T-helper 1 cell (primary cell): Measurements from ENCODE around the gene ANK2.
"Not testable (repeated sequence)": the region's sequence is repeated elsewhere in the genome, so short reads cannot be mapped to it uniquely, and the experiment has no call there.

Experiments
- DNase-seq, 5 donors: peaks; one replicate each; pipeline ENCODE4 v3.0.0-alpha.2; 2012 to 2020

The ANK2 gene

DNA sequence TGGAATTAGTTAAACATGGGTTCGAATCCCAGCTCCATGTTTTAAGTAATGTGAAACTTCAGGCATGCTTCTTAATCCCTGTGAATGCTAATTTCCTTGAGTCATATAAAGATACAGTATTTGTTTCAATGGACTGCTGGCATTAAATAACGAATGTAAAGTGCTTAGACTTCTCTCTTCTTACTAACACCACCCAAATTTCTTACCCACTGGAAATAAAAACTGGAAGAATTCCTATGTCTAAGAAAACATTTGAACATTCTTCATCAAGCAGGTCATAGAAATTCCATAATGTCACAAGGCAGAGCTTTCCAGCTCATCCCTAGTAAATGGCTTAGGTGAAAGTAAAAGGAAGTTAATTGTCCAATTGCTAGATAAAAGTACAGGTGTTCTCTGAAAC is 172.5 kb downstream of the ANK2 start:
- DNase-seq, result no peak

DNA sequence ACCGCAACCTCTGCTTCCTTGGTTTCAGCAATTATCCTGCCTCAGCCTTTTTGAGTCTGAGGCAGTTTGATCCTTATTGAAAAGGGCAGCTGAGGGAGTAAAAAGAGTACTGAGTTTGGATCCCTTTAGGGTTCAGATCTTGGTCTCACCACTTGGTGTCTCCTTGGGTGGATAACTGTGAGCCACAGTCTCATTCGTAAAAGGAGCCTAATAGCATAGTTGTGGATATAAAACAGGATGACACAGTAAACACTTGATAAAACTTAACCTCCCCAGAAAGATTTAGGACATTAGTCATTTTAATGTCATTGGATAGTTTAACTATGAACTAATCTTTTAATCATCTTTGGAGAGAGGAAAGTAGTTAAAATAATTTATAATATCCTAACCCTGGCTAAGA is 173.0 kb downstream of the ANK2 start:
- DNase-seq, result no peak

DNA sequence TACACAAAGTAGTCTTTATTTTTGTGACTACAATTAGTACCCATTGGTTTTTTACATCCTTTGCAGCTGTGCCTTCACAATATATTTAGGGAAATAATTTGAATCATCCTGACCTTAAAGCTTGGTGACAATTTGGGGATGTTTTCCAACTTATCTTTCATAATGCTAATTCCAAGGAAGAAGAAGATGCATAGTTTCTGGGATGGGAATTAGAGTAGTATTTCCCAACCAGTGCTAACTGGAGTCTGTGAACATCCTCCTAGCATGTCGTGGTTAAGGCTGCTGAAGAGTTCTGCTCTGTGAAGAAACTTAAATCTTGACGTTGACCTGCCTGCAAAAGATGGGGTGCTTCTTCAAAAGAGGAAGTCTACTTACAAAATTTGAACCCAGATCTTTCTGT is 173.5 kb downstream of the ANK2 start:
- DNase-seq, result no peak

DNA sequence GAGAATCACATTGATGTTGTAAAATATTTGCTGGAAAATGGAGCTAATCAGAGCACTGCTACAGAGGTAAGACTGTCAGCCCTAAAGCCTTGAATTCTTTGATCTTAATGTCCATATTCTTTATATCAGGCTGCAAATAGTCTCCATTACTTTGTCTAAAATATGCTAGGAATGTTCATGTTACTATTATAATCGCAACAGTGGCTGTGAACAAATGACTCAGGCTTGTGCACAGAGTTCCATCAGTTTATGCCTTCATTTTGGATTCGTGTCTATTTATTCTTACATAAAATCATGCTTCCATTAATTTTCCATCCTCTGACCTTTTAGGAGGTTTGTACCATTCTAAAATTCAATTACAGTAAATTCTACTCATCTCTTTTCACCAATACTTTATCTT is 182.7 kb downstream of the ANK2 start:
- DNase-seq, result no peak

DNA sequence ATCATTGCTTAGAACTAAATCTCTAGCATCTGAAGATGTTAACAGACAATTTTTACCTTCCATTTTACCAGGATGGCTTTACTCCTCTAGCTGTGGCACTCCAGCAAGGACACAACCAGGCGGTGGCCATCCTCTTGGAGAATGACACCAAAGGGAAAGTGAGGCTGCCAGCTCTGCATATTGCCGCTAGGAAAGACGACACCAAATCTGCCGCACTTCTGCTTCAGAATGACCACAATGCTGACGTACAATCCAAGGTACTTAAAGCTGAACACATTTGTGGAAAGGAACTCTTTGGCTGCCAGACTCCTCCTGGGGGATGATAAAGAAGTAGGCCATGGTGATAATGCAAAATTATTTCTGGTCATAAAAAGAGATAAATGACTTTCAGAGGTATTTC is 187.5 kb downstream of the ANK2 start:
- DNase-seq, result no peak

DNA sequence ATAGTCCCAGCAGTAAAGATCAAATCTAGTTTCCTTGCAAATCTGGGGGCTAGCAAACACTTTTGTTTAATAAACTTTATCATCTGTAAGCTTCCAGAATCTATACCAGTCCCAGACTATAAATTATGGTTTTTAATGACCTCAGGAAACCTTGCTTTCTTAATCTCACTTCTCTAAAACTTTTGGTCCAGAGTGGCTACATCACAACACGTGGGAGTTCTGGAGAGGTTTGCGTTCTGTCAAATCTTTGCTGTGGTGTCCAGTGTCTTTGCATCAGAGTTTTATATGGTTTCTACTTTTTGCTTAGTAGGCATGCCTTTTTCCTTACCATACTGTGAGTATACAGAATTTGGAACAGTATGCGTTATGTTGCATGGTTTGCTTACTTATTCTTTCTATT is 193.9 kb downstream of the ANK2 start:
- no peak for DNase-seq

DNA sequence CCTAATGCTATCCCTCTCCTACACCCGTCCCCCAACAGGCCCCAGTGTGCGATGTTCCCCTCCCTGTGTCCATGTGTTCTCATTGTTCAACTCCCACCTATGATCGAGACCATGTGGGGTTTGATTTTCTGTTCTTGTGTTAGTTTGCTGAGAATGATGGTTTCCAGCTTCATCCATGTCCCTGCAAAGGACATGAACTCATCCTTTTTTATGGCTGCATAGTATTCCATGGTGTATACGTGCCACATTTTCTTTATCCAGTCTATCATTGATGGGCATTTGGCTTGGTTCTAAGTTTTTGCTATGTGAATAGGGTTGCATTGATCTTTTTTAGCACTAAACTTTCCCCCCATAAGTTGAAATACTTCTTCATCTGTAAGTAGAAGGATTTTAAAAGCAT is 195.3 kb downstream of the ANK2 start:
- not testable (repeated sequence) for DNase-seq

DNA sequence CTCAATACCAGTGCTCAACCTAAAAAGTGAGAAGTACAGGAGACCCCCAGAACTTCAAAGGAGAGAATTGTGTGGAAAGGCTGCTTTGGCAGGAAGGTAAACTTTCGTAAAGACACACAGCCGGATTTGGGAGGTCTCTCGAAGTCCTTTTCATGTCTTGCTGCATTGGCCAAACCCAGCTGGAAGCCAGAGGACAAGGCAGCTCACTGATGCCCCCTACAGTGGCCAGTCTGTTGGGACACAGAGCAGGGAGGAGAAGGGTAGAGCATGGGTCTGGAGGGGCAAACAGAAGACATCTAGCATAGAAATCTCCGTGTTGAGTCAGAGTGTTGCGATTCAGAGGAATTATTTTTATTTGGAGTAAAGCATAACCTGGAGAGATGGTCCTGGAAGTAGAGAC is 198.9 kb downstream of the ANK2 start:
- DNase-seq, result no peak

DNA sequence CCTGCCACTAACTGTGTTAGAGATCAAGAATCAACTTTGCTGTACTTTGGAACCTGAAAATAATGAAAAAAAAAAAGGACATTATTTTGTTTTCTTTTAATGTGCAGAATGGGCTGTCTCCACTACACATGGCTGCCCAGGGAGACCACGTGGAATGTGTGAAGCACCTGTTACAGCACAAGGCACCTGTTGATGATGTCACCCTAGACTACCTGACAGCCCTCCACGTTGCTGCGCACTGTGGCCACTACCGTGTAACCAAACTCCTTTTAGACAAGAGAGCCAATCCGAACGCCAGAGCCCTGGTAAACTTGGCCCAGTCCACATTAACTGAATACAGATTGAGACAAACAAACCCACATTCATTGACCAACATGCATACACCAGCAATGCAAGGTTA is 206.2 kb downstream of the ANK2 start:
- DNase-seq, result no peak

DNA sequence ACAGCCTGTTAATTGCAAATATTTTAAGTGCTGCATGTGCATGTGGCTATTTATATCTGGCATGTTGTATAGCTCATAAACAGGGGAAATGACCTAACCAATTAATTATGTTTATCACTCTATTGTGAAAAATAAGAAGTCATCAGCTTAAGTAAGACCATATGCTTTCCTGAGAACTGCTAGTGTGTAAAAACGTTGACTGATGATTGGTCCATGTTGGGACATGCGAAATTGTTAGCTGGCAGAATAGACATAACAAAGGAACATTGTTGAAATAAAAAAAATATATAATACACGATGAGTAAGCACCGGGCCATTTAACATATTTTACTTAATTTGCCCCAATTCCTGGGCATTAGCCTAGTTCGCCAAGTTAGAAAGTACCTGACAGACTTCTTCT is 207.5 kb downstream of the ANK2 start:
- no peak for DNase-seq

DNA sequence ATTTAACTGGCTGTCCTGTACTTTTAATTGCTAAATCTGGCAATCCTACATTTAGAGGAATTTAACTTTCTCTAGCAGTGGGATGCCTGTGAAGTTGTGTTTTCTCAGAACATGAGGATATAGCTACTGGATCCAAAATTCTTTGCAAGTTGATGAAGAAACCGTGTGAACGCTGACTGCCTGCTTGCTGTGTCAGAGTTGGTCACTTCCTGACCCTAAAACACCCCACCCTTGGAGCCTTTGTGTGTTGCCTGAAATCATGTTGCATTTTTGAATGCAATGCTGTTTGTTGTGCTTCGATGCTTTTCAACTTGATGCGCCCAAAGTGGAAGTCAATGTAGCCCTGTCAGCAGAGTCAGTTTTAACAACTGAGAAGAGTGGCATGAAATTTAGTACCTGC is 211.2 kb downstream of the ANK2 start:
- no peak for DNase-seq

DNA sequence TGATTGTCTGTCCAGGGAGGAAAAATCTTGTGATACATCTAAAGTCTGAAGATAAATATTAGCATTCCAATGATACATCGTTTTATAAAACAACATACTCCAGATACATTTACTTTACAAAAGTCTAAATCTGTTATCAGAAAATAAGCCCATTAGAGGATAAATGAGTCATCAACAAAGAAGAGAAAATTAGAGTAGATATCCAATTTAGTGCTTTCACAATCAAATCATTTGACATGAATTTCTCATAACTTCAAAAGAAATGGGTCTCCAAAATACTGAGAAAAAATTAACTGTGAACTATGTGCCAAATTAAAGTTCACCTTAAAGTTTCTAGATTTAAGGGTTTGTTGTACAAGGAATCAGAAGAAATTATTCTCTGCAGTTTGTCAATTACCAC is 213.8 kb downstream of the ANK2 start:
- DNase-seq, result no peak

DNA sequence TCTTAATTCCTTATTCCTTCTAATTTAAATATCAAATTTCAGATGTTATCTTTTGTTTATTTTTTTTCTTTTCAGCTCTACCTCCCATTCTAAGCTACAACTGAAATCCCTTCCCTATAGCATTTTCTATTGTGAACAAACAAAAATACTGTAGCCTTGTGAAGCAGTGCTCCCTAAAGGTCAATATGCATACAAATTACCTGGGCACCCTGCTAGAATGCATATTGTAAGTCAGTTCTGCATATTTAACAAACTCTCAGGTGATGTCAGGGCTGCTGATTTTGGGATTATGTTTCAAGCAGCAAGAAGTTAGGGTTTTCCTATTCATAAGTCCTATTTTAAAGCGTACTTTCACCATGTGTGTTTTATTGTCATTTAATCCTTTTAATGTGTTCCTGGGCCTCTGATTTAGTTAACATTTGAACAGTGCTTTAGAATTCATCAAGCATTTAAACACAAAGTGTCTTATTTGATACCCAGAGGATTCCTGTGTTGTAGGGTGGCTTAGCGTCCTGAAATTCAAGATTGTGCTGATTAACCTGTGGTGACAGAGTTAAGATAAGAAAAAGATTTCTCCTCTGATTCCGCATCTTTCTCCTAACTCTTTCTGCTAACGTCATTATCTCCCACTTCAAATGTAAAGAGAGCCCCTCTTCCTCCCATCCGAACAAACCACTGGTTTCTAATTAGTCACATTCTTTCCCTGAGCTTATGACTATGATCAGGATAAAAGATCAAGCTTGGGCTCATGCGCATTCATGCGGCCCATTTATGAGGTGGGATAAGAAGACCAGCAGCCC is 221.3 kb downstream of the ANK2 start:
- no peak for DNase-seq

DNA sequence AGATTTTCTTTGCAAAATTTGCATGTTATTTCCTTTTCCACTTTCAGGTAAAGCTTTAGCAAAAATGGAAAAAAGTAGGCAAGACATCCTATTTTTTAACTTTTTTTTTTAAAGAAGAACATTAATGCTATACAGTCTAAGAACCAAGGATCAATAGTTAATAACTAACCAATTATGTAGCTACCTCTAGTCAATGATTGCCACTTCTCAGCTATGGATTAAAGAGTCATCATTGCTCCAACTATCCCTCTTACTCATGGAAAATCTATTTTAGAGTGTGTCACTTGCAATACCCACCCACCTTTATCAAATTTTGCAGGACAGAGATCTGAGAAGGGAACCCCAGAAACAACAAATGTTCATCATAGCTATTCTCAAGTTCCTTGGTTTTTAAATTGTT is 223.1 kb downstream of the ANK2 start:
- no peak for DNase-seq

DNA sequence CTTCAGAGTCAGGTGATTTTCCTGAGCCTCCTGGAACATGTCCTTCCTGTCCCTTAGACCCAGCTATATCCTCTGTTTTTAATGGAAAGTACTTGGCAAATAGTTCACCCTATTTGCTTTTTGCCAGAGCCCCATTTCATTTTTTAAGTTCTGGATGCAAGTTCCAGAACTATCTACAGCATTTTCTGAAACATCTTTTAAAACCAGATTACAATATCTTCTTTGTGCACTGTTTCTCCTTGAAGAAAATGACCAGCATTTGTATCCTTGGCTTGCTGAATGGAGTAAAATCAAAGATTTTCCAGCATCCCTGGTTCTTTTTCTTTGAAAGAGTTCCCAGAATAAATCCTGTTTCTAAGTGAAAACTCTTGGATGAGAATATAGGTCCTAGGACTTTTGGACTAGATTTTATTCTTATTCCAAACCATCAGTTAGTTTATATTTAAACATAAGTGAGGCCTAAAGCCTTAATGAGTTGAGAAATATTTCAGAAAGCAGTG is 224.3 kb downstream of the ANK2 start:
- DNase-seq, result no peak

DNA sequence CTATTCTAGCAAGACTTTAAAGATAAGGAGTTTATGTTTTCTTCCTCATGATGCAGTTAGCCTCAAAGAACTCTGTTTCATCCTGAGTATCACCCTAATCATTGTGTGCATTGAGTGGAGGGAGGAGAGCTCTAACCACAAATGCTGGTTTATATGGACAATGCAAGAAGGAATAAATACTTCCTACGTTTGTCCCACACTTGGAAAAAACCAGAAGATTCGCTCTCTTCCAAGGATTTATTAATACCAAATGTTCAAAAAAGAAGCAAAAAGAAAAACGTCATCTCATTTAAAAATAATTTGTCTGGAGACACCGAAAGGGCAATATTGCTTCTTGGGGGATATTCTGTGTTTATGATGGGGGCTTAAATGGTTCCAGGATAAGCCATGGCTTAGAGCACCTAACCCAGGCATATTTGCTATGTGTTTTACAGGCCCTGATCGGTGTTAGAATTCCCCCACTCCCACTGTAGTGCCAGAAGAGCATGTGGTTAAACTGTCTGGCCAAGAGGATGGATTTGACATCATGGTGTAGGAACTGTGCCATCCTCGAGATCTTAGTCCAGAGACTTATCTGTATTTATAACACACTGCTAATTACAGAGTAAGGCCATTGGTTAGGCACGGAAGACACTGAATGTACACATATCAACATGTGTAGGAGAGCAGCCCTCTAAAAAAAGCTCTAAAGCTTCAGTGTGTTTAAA is 227.2 kb downstream of the ANK2 start:
- DNase-seq, result no peak

DNA sequence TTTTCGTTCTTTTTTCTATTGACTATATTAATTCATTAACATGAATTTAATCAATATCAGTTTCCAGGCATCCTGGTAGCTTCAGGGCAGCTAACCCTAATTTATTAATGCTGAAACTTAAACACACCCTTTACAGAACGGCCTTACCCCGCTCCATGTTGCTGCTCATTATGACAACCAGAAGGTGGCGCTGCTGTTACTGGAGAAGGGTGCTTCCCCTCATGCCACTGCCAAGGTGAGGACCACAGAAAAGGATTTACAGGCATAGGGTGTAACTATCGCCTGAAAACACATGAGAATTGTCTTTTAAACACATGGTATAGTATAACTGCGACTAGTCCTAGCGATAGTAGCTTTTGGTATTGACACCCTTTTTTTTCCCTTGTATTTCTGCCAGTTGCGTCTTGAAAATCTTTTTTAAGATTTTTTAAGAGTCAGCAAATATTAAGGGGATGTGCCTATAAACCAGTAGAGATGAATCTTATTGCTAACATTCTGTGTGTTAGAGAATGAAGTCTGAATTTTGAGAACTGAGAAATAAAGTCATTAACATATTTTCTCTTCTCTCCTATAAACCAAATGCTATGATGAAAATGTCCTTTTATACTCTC is 229.0 kb downstream of the ANK2 start:
- DNase-seq, result peak in 4 of 5 donors; percentile 13 to 51 (median 18)

DNA sequence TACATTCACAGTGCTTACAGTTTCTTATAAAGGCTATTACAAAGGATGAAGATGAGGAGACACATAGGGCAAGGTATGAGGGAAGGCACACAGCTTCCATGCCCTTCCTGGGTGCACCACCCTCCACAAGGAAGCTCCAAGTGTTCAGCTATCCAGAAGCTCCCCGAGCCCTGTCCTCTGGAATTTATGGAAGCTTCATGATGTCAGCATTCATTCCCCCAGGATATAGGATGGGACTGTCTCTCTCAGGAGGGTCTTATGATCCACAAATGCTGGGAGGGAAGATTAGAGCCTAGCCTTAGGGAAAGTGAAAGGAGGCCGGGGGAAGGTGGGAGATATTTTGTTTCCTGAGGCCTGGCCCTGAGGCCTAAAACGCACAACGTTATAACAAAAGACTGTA is 236.0 kb downstream of the ANK2 start:
- no peak for DNase-seq

DNA sequence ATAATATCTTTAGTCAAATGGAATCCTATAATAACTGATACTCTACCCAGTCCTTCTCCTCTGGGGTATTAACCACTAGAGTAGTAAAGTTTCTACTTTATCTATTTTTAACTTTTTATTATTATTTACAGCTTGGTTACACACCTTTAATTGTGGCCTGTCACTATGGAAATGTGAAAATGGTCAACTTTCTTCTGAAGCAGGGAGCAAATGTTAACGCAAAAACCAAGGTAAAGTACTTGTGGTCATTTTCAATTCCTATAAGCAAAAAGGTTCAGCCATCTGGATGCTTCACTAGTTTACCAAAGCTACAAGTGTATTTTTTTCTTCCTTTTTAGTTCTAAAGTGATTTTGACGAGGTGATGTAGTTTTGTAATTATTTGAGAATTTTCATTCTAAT is 238.8 kb downstream of the ANK2 start:
- DNase-seq, result no peak

DNA sequence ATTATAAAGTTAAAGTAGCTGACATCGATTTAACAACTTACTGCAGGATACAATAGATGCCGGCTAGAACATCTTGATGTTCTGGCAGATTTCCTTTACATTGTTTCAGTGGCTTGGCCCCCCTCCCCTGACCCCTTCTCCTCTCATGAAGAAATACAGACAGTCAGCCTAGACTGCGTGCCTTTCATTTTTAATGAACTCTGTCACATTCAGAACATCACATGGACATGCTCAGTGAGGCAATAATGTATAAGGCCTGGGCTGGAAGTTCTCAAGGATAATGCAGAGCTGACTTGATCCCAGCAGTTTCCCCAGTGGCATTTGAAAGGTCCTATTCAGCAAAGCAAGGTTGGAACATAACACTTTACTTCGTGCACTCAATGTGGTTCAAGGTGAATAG is 239.2 kb downstream of the ANK2 start:
- DNase-seq, result no peak

DNA sequence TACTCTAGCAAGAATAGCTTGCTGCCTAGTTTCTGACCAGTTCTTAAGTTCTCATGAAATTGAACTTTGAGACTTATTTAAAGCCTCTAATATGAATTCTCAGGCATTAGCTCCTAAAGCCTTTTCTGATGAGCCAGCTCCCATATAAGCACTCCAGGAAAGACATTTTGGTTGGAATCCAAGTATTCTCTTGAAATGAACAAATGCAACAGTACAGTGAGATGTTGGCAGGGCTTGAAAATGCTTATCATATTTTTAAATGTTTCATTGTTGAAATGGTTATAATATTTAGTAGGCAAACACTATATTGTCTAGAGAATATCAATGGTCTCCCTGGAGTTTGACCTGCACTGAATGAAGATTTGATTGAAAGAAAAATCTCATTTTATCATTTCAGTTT is 240.3 kb downstream of the ANK2 start:
- no peak for DNase-seq

DNA sequence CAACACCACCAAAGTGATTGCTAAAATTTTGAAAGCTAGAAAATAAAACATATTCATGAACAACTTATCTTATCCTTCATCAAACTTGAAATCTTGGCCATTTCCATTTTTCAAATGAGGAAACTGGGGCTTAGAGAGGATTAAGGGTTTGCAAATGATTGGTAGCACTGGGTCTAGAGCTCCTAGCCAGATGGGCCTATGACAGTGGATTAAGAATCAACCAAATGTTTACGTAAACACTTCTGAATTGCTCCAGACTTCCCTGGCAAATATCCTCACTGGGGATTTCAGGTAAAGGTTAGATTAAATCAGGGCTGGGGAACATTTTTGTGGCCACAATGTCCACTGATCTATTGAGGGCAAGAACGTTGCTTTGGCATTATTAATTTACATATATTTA is 241.2 kb downstream of the ANK2 start:
- no peak for DNase-seq

DNA sequence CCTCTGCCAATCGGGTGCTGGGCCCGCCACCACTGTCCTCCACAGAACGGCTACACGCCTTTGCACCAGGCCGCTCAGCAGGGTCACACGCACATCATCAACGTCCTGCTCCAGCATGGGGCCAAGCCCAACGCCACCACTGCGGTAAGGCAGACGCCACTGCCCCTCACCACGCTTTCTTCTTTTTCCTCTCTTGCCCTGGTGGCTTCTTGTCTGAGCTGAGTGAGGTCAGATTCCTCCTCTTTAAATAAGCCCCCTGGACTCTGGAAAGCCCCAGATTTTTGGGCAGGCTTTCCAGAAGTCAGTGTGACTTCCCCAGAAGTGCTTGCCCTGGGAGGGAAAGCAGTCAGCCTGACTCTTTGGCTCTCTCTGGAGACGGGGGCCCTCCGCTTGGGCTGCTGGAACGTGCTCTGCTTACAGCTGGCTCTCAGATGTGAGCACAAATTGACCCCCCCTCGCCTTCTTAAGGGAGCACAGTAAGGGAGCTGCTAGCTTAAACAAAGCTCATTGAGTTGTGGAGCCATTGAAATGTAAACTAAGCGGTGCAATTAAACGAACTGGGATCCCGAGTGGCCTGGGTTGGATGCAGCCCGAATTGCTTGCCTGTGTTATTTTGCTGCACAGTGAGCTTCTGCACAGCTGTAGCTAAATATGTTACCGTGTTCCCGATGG is 243.1 kb downstream of the ANK2 start:
- DNase-seq, result no peak
